Activated T-helper 1 cell treated with anti-CD3 and anti-CD28 coated beads, Interleukin-12 subunit alpha, Interleukin-12 subunit beta, Interleukin-2, Interleukin-4 antibody, amounts not matched to agents 30 ng/mL and 10 ng/mL and 1 ng/mL, durations not matched to agents 14 hours and 24 hours and 36 hours (primary cell): ENCODE data around the gene CFAP65. TPM values are rescaled to one million over a fixed set of nuclear protein-coding genes. Genes with fewer than 3 reads are reported as not detected.

Experiments
- DNase-seq: peaks from one replicate; pipeline ENCODE4 v3.0.0; 2021; ENCODE audit warnings: low spot score
- H3K27ac Mint-ChIP-seq: one replicate; pipeline ENCODE4 v1.8.0; 2021; ENCODE audit warnings: mild to moderate bottlenecking, mixed read lengths
- H3K27me3 Mint-ChIP-seq: one replicate; pipeline ENCODE4 v1.8.0; 2022; ENCODE audit warnings: mild to moderate bottlenecking, moderate library complexity, mixed read lengths; ENCODE audit not compliant: insufficient read depth
- H3K36me3 Mint-ChIP-seq: one replicate; pipeline ENCODE4 v1.8.0; 2021; ENCODE audit warnings: low read depth, mixed read lengths
- H3K4me1 Mint-ChIP-seq: one replicate; pipeline ENCODE4 v1.8.0; 2021; ENCODE audit warnings: low read depth, mixed read lengths
- H3K4me3 Mint-ChIP-seq: one replicate; pipeline ENCODE4 v1.8.0; 2021; ENCODE audit warnings: mild to moderate bottlenecking, moderate library complexity, mixed read lengths
- H3K9me3 Mint-ChIP-seq: one replicate; pipeline ENCODE4 v1.8.0; 2021; ENCODE audit warnings: mixed read lengths
- intact Hi-C: fragments of 100-400 bp; cut with micrococcal nuclease; formaldehyde crosslinking; loops from one replicate; pipeline ENCODE4 v1.15.1; 2024
- total RNA-seq: library from RNA; stranded (reverse); gene quantifications from 2 replicates; pipeline ENCODE4 v1.2.3, GENCODE V29; 2022

Gene CFAP65
- total RNA-seq, 1 donor from 2014 or later, result not detected

GRCh38 chr2:218988164-218988563, 53.2 kb downstream of the CFAP65 start:
- Mint-ChIP-seq H3K4me3 (no peak overlapping the region), H3K36me3 (no peaks in the 10 kb centered on the region), H3K9me3 (no peaks in the 10 kb centered on the region), H3K4me1 (no peaks in the 10 kb centered on the region), H3K27me3 (peaks cover 89% of the 10 kb centered on the region), H3K27ac (no peak overlapping the region)
- DNase-seq, result no peak
- intact Hi-C loops, result loop anchor here (10.0 kb wide), 1 partner anchor 317 kb away; the partner anchor contains the start of gene PTPRN

- Mint-ChIP-seq H3K36me3 (no peaks in the 10 kb centered on the region), H3K9me3 (no peaks in the 10 kb centered on the region), H3K4me3 (no peak overlapping the region), H3K4me1 (peaks cover 1% of the 10 kb centered on the region), H3K27me3 (peaks cover 84% of the 10 kb centered on the region), H3K27ac (no peak overlapping the region)
- DNase-seq, result no peak
- intact Hi-C loops, result loop anchor here (10.0 kb wide), 1 partner anchor 319 kb away; the partner anchor contains the start of gene PTPRN
Measured at GRCh38 chr2:218986148-218986761, 55.1 kb downstream of the CFAP65 start.

- Mint-ChIP-seq H3K4me3 (no peak overlapping the region), H3K9me3 (no peaks in the 10 kb centered on the region), H3K4me1 (peaks cover 6% of the 10 kb centered on the region), H3K27me3 (peaks cover 81% of the 10 kb centered on the region), H3K27ac (no peak overlapping the region), H3K36me3 (no peaks in the 10 kb centered on the region)
- DNase-seq, result no peak
- intact Hi-C loops, result loop anchor here (10.0 kb wide), 1 partner anchor 319 kb away; the partner anchor contains the start of gene PTPRN
Measured at GRCh38 chr2:218985325-218986091, 55.8 kb downstream of the CFAP65 start.

- Mint-ChIP-seq H3K27me3 (peaks cover 80% of the 10 kb centered on the region), H3K27ac (peak within 1 kb of the TSS; percentile 23), H3K4me3 (no peak within 1 kb of the TSS), H3K9me3 (no peaks in the 10 kb centered on the region), H3K36me3 (no peaks in the 10 kb centered on the region), H3K4me1 (peaks cover 6% of the 10 kb centered on the region)
- intact Hi-C loops, result loop anchor here (10.0 kb wide), 1 partner anchor 320 kb away; the partner anchor contains the start of gene PTPRN
- DNase-seq, result no peak
Measured at GRCh38 chr2:218985021-218985324, 56.3 kb downstream of the CFAP65 start, which contains the start of gene FEV. Gene FEV, minus strand, starts transcription at chr2:218985184. Its CDS starts 109 bp downstream, at chr2:218985075.

- Mint-ChIP-seq H3K4me3 (no peak overlapping the region), H3K9me3 (no peaks in the 10 kb centered on the region), H3K4me1 (peaks cover 6% of the 10 kb centered on the region), H3K27me3 (peaks cover 79% of the 10 kb centered on the region), H3K27ac (peak overlapping the region; percentile 23), H3K36me3 (no peaks in the 10 kb centered on the region)
- DNase-seq, result no peak
- intact Hi-C loops, result loop anchor here (5.0 to 10.0 kb wide), 2 partner anchors 168 to 320 kb away; partner anchors contain the start of gene PTPRN
Measured at GRCh38 chr2:218984239-218985020, 56.9 kb downstream of the CFAP65 start.

GRCh38 chr2:218983934-218984238, 57.4 kb downstream of the CFAP65 start:
- H3K4me1 Mint-ChIP-seq, result peaks cover 6% of the 10 kb centered on the region
- no peaks in the 10 kb centered on the region for H3K9me3 Mint-ChIP-seq
- H3K27me3 Mint-ChIP-seq, result peaks cover 73% of the 10 kb centered on the region
- H3K27ac Mint-ChIP-seq, result no peak overlapping the region
- intact Hi-C loops, result loop anchor here (1.0 to 10.0 kb wide), 3 partner anchors 9 to 321 kb away; partner anchors contain the start of genes CRYBA2 and PTPRN
- no peaks in the 10 kb centered on the region for H3K36me3 Mint-ChIP-seq
- DNase-seq, result no peak
- no peak overlapping the region for H3K4me3 Mint-ChIP-seq

GRCh38 chr2:218983263-218983933, 57.9 kb downstream of the CFAP65 start:
- Mint-ChIP-seq H3K4me3 (no peak overlapping the region), H3K36me3 (no peaks in the 10 kb centered on the region), H3K27me3 (peaks cover 71% of the 10 kb centered on the region), H3K27ac (peak overlapping the region; percentile 44), H3K9me3 (no peaks in the 10 kb centered on the region), H3K4me1 (peaks cover 6% of the 10 kb centered on the region)
- intact Hi-C loops, result loop anchor here (1.0 to 10.0 kb wide), 3 partner anchors 10 to 321 kb away; partner anchors contain the start of genes CRYBA2 and PTPRN
- DNase-seq, result no peak

GRCh38 chr2:218982586-218983262, 58.6 kb downstream of the CFAP65 start:
- Mint-ChIP-seq H3K4me3 (no peak overlapping the region), H3K9me3 (no peaks in the 10 kb centered on the region), H3K27me3 (peaks cover 70% of the 10 kb centered on the region), H3K36me3 (no peaks in the 10 kb centered on the region), H3K27ac (peak overlapping the region; percentile 48), H3K4me1 (peaks cover 6% of the 10 kb centered on the region)
- DNase-seq, result no peak
- intact Hi-C loops, result loop anchor here (1.0 to 10.0 kb wide), 3 partner anchors 11 to 322 kb away; partner anchors contain the start of genes CRYBA2 and PTPRN

- Mint-ChIP-seq H3K27ac (peak overlapping the region; percentile 48), H3K9me3 (no peaks in the 10 kb centered on the region), H3K4me3 (no peak overlapping the region), H3K4me1 (peaks cover 6% of the 10 kb centered on the region), H3K36me3 (no peaks in the 10 kb centered on the region), H3K27me3 (peaks cover 69% of the 10 kb centered on the region)
- intact Hi-C loops, result loop anchor here (2.0 to 10.0 kb wide), 4 partner anchors 77 to 323 kb away; partner anchors contain the start of gene PTPRN
- DNase-seq, result no peak
Measured at GRCh38 chr2:218981881-218982585, 59.3 kb downstream of the CFAP65 start.

- Mint-ChIP-seq H3K27ac (peak overlapping the region; percentile 67), H3K27me3 (peaks cover 66% of the 10 kb centered on the region), H3K9me3 (no peaks in the 10 kb centered on the region), H3K36me3 (no peaks in the 10 kb centered on the region), H3K4me3 (peak overlapping the region; percentile 47), H3K4me1 (peaks cover 6% of the 10 kb centered on the region)
- intact Hi-C loops, result loop anchor here (2.0 to 10.0 kb wide), 4 partner anchors 77 to 323 kb away; partner anchors contain the start of gene PTPRN
- no peak for DNase-seq
Measured at GRCh38 chr2:218981390-218981880, 59.9 kb downstream of the CFAP65 start.

- intact Hi-C loops, result loop anchor here (1.0 to 10.0 kb wide), 7 partner anchors 15 to 324 kb away; partner anchors contain the start of gene PTPRN
- Mint-ChIP-seq H3K4me3 (peak overlapping the region; percentile 47), H3K27ac (peak overlapping the region; percentile 67), H3K27me3 (peaks cover 66% of the 10 kb centered on the region), H3K36me3 (no peaks in the 10 kb centered on the region), H3K9me3 (no peaks in the 10 kb centered on the region), H3K4me1 (peaks cover 6% of the 10 kb centered on the region)
- DNase-seq, result no peak
Measured at GRCh38 chr2:218980735-218981389, 60.5 kb downstream of the CFAP65 start.
